CD4-positive, alpha-beta T cell (primary cell): ENCODE data around the gene OTOP3. TPM values are rescaled to one million over a fixed set of nuclear protein-coding genes. Genes with fewer than 3 reads are reported as not detected.

ENCODE experiments used
- ATAC-seq: fragments of 200-7000 bp; cut with Tn5 transposase; one replicate; pipeline ENCODE4 v1.10.0; 2022; ENCODE audit warnings: mild to moderate bottlenecking; ENCODE audit not compliant: poor library complexity
- CTCF ChIA-PET: fragments of 350-600 bp; sonication (Branson Sonifier 250); formaldehyde crosslinking; loops from one replicate; lab custom pipeline; 2021; ENCODE audit warnings: antibody characterized with exemption, inconsistent platforms; lab: Charles Lee
- POLR2A ChIA-PET: fragments of 350-600 bp; sonication (Branson Sonifier 250); formaldehyde crosslinking; loops from one replicate; lab custom pipeline; 2021; ENCODE audit warnings: antibody characterized with exemption, inconsistent platforms; lab: Charles Lee
- DNase-seq, 14 experiments: peaks; one replicate each; pipeline ENCODE4 v3.0.0-alpha.2; 2013 to 2020; ENCODE audit warnings: mixed read lengths in 2 of 14
- H3K27ac ChIP-seq, 2 donors: one replicate each; pipeline versions ENCODE4 v1.5.1 to v1.7.0; 2013; ENCODE audit warnings: low read length in 2 of 2, low read depth in 1 of 2, mild to moderate bottlenecking in 1 of 2
- H3K27me3 ChIP-seq, 2 experiments: 1 replicate in 1 of 2; 2 replicates in 1 of 2; pipeline versions ENCODE4 v1.6.1 to v1.7.0; 2013; ENCODE audit warnings: low read length in 2 of 2, control low read depth in 1 of 2, mild to moderate bottlenecking in 1 of 2, moderate library complexity in 1 of 2; ENCODE audit not compliant: insufficient read depth in 2 of 2, control insufficient read depth in 1 of 2
- H3K36me3 ChIP-seq: one replicate; pipeline ENCODE4 v1.6.1; 2013; ENCODE audit warnings: low read length, control low read depth; ENCODE audit not compliant: insufficient read depth
- H3K4me1 ChIP-seq: one replicate; pipeline ENCODE4 v1.6.1; 2013; ENCODE audit warnings: low read length, control low read depth; ENCODE audit not compliant: insufficient read depth
- H3K4me3 ChIP-seq: one replicate; pipeline ENCODE4 v1.5.1; 2013; ENCODE audit warnings: mild to moderate bottlenecking, low read length, moderate library complexity
- H3K9me3 ChIP-seq, 2 experiments: 1 replicate in 1 of 2; 2 replicates in 1 of 2; pipeline versions ENCODE4 v1.6.1 to v1.7.0; 2013; ENCODE audit warnings: low read length in 2 of 2, mild to moderate bottlenecking in 2 of 2, control low read depth in 1 of 2, moderate library complexity in 1 of 2; ENCODE audit not compliant: control insufficient read depth in 1 of 2, insufficient read depth in 1 of 2
- H3K27ac Mint-ChIP-seq: one replicate; pipeline ENCODE4 v1.8.0; 2020; ENCODE audit warnings: mixed read lengths
- H3K27me3 Mint-ChIP-seq: one replicate; pipeline ENCODE4 v1.8.0; 2021; ENCODE audit warnings: mixed read lengths
- H3K36me3 Mint-ChIP-seq: one replicate; pipeline ENCODE4 v1.8.0; 2021; ENCODE audit warnings: low read depth, mixed read lengths
- H3K4me1 Mint-ChIP-seq: one replicate; pipeline ENCODE4 v1.8.0; 2021; ENCODE audit warnings: low read depth, mixed read lengths
- H3K4me3 Mint-ChIP-seq: one replicate; pipeline ENCODE4 v1.8.0; 2020; ENCODE audit warnings: mild to moderate bottlenecking, mixed read lengths
- H3K9me3 Mint-ChIP-seq: one replicate; pipeline ENCODE4 v1.8.0; 2020; ENCODE audit warnings: mixed read lengths
- intact Hi-C, 2 experiments: fragments of 100-400 bp; cut with DNase I in 1 of 2; cut with micrococcal nuclease in 1 of 2; formaldehyde crosslinking; loops; one replicate each; pipeline versions ENCODE4 v1.15.1 to v1.9.0; 2023 to 2025; cut with DNase I, micrococcal nuclease
- total RNA-seq, 174 experiments: library from RNA in 2 of 174; stranded (reverse) in 2 of 174; gene quantifications; one replicate each; pipeline ENCODE4 v1.2.3 and lab custom pipeline; 2021 to 2026
- TF ChIP-seq, protein P1 (sequence below): fragments of 200-600 bp; IDR thresholded peaks from one replicate; pipeline ENCODE4 v1.8.0; 2022; ENCODE audit warnings: antibody characterized with exemption, mild to moderate bottlenecking

OTOP3 gene
- total RNA-seq, 2 experiments from 2014 or later, result not detected

DNA sequence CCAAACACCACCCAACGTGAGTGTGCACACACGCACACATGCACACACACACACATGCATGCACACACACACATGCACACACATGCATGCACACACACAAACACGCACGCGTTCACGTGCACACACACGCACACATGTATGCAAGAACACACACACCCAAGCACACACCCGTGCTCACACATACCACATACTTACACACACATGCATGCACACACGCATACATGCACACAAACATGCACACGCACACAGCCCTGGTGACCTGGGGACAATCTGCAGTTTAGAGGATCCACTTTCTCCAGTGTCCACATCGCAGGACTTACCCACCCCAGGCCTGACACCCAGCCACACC, 18.9 kb upstream of the OTOP3 start:
- no peaks in the 10 kb centered on the region for H3K9me3 Mint-ChIP-seq
- POLR2A ChIA-PET, result no interaction called here
- ATAC-seq (no peak), DNase-seq (no peak)
- H3K27ac ChIP-seq, result no peak overlapping the region
- H3K27ac Mint-ChIP-seq, result no peak overlapping the region
- H3K4me1 ChIP-seq, result peaks cover 6% of the 10 kb centered on the region
- H3K4me3 ChIP-seq, result no peak overlapping the region
- TF ChIP-seq, protein P1, sequence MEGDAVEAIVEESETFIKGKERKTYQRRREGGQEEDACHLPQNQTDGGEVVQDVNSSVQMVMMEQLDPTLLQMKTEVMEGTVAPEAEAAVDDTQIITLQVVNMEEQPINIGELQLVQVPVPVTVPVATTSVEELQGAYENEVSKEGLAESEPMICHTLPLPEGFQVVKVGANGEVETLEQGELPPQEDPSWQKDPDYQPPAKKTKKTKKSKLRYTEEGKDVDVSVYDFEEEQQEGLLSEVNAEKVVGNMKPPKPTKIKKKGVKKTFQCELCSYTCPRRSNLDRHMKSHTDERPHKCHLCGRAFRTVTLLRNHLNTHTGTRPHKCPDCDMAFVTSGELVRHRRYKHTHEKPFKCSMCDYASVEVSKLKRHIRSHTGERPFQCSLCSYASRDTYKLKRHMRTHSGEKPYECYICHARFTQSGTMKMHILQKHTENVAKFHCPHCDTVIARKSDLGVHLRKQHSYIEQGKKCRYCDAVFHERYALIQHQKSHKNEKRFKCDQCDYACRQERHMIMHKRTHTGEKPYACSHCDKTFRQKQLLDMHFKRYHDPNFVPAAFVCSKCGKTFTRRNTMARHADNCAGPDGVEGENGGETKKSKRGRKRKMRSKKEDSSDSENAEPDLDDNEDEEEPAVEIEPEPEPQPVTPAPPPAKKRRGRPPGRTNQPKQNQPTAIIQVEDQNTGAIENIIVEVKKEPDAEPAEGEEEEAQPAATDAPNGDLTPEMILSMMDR, result no peak
- H3K9me3 ChIP-seq, result no peaks in the 10 kb centered on the region
- H3K4me1 Mint-ChIP-seq, result no peaks in the 10 kb centered on the region
- H3K36me3 ChIP-seq, result no peaks in the 10 kb centered on the region
- H3K27me3 Mint-ChIP-seq, result peaks cover 33% of the 10 kb centered on the region
- CTCF ChIA-PET, result no interaction called here
- H3K36me3 Mint-ChIP-seq, result no peaks in the 10 kb centered on the region
- intact Hi-C loops, result no loop called here
- peaks cover 12% of the 10 kb centered on the region in 2 experiments for H3K27me3 ChIP-seq
- no peak overlapping the region for H3K4me3 Mint-ChIP-seq

DNA sequence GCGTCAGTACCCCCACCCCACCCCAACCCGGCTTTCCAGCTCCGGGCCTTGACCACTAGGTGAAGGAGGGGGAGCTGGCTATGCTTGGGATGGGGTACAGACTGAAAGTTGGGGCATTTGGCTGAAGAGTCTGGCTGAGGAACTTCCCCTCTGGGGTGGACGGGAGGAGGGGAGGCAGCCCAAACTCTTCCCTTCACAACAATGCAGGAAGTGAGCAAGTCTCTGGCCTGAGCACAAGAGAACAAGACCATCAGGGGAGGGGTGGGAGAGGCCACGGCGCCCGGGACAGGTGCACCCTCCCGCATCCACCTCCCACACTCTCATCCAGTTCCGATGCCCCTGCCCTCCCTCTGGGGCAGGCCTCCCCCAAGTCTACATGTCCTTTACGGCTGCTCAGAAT, 18.3 kb upstream of the OTOP3 start:
- peaks cover 6% of the 10 kb centered on the region for H3K4me1 ChIP-seq
- peaks cover 0 to 2% of the 10 kb centered on the region in 2 experiments for H3K9me3 ChIP-seq
- Mint-ChIP-seq H3K27ac (no peak overlapping the region), H3K9me3 (no peaks in the 10 kb centered on the region), H3K36me3 (no peaks in the 10 kb centered on the region), H3K4me1 (peaks cover 2% of the 10 kb centered on the region), H3K4me3 (no peak overlapping the region), H3K27me3 (peaks cover 39% of the 10 kb centered on the region)
- H3K27me3 ChIP-seq, result peaks cover 15 to 16% of the 10 kb centered on the region in 2 experiments
- H3K36me3 ChIP-seq, result no peaks in the 10 kb centered on the region
- intact Hi-C loops, result no loop called here
- H3K4me3 ChIP-seq, result no peak overlapping the region
- ChIA-PET CTCF (no interaction called here), POLR2A (no interaction called here)
- TF ChIP-seq, protein P1, result no peak
- ATAC-seq, result no peak
- H3K27ac ChIP-seq, result no peak overlapping the region
- peak in 2 of 14 experiments; percentile 22 to 38 for DNase-seq

DNA sequence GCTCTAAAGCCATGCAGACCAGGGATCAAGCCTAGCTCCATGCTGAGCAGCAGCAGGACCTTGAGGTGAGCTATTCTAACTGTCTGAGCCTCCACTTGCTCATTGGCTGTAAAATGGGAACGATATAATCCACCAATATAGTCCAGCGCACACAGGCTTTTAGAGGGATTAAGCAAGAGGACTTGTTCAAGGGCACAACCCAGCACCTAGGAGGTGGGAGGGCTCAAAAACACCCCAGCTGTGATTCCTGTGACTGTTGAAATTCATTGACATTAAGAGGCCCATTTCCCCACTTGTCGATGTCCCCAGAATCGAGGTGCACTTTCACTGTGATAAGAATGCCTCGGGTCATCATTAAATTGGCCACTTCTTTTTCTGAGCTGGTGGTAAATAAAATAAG, 16.8 kb upstream of the OTOP3 start:
- Mint-ChIP-seq H3K27me3 (peaks cover 48% of the 10 kb centered on the region), H3K27ac (no peak overlapping the region), H3K9me3 (no peaks in the 10 kb centered on the region), H3K36me3 (no peaks in the 10 kb centered on the region), H3K4me1 (peaks cover 7% of the 10 kb centered on the region), H3K4me3 (no peak overlapping the region)
- no peak for DNase-seq
- TF ChIP-seq, protein P1, result no peak
- H3K27me3 ChIP-seq, result peaks cover 22 to 29% of the 10 kb centered on the region in 2 experiments
- no peak overlapping the region for H3K27ac ChIP-seq
- intact Hi-C loops, result no loop called here
- H3K4me3 ChIP-seq, result no peak overlapping the region
- peaks cover 0 to 5% of the 10 kb centered on the region in 2 experiments for H3K9me3 ChIP-seq
- POLR2A ChIA-PET, result no interaction called here
- CTCF ChIA-PET, result interaction anchor here (0.6 kb wide), 1 partner anchor 39 kb away, joined by 3 read pairs; no protein-coding TSS in a partner anchor
- no peaks in the 10 kb centered on the region for H3K36me3 ChIP-seq
- ATAC-seq, result no peak
- H3K4me1 ChIP-seq, result peaks cover 21% of the 10 kb centered on the region
